ENCODE data around the gene FPR2.
"Not testable (repeated sequence)": the region's sequence is repeated elsewhere in the genome, so short reads cannot be mapped to it uniquely, and the experiment has no call there.

FPR2 gene

DNA sequence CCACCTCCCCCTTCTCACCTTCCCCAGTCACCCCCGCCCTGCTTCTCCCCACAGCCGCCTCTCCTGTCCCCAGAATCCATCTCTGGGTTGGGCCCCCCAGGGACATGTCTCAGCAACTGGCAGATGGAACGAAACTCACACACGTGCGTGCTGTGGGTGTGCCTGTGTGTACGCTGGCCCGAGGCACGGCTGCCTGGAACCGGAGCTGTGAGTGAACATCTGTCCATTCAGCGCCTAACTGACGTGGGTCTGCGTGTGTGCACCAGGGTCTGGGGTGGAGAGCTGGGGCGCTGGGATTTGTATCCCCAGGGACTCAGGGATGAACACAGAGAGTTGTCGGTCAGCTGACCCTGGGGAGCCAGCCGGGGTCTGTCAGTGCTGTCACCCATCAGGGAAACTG is 36.4 kb upstream of the FPR2 start:
- H3K4me3 ChIP-seq (ENCODE audit: low read depth, low read length) = no peak overlapping the region
- no peak overlapping the region for H3K9ac ChIP-seq (ENCODE audit: low read length)
- no peak overlapping the region for H3K27ac ChIP-seq (ENCODE audit: low read depth, low read length)
- H3K4me1 ChIP-seq (ENCODE audit: control insufficient read depth, insufficient read depth, low read length) = peaks cover 26% of the 10 kb centered on the region
- no peaks in the 10 kb centered on the region for H3K9me3 ChIP-seq (ENCODE audit: control insufficient read depth, insufficient read depth, low read depth, low read length)
- peaks cover 20% of the 10 kb centered on the region for H3K27me3 ChIP-seq (ENCODE audit: control insufficient read depth, insufficient read depth, low read length)
- H3K36me3 ChIP-seq (ENCODE audit: control insufficient read depth, insufficient read depth, low read length) = no peaks in the 10 kb centered on the region

DNA sequence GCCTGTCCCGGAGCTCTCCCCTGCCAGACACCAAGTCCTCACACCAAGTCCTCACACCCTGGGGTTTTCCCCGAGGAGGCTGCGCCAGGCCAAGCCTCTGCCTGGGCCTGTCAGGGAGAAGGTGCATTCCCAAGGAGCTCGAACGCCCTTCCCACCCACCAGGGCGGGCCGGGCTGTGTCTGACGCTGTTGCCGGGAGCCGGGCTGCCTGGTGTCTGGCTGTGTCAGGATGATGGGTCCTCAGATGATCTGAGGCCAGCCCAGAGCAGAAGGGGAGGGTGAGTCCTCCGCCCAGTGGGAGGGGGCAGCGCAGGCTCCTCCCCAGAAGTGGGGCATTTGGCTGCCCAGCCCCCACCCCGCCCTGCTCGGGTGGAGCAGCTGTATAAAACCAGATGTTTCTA is 34.9 kb upstream of the FPR2 start:
- Histone ChIP-seq H3K4me1 (ENCODE audit: control insufficient read depth, insufficient read depth, low read length) (peaks cover 26% of the 10 kb centered on the region), H3K9ac (ENCODE audit: low read length) (no peak overlapping the region), H3K27me3 (ENCODE audit: control insufficient read depth, insufficient read depth, low read length) (peaks cover 6% of the 10 kb centered on the region; the same call in 1 of the 2 replicates), H3K4me3 (ENCODE audit: low read depth, low read length) (no peak overlapping the region), H3K27ac (ENCODE audit: low read depth, low read length) (no peak overlapping the region), H3K36me3 (ENCODE audit: control insufficient read depth, insufficient read depth, low read length) (no peaks in the 10 kb centered on the region), H3K9me3 (ENCODE audit: control insufficient read depth, insufficient read depth, low read depth, low read length) (peaks cover 6% of the 10 kb centered on the region)

DNA sequence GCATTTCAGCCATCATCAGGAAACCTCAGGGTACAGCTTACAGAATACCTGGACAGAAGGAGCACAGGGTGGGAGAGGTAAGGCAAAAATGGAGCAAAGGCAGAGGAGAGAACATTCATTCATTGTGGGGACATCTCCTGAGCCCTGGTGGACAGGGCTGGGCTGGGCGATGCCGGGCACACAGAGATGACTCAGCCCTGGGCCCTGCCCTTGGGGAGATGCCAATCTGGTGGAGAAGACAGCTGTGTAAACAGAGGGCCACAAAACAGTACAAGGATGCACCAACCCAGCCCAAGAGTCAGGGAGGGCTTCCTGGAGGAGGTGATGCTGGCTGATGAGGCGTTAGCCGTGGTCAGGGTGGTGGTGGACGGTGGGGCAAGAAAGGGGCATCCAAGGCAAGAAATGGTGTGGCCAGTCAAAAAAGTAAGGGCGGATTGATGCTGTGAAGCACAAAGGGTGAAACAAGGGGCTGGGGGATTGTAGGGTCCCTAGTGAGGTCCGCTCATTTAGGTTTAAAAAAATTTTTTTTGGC is 33.6 kb upstream of the FPR2 start:
- Histone ChIP-seq H3K9me3 (ENCODE audit: control insufficient read depth, insufficient read depth, low read depth, low read length) (peaks cover 10% of the 10 kb centered on the region), H3K27ac (ENCODE audit: low read depth, low read length) (no peak overlapping the region), H3K27me3 (ENCODE audit: control insufficient read depth, insufficient read depth, low read length) (no peaks in the 10 kb centered on the region; the same call in 1 of the 2 replicates), H3K4me3 (ENCODE audit: low read depth, low read length) (no peak overlapping the region), H3K9ac (ENCODE audit: low read length) (no peak overlapping the region), H3K4me1 (ENCODE audit: control insufficient read depth, insufficient read depth, low read length) (peaks cover 26% of the 10 kb centered on the region), H3K36me3 (ENCODE audit: control insufficient read depth, insufficient read depth, low read length) (no peaks in the 10 kb centered on the region)

DNA sequence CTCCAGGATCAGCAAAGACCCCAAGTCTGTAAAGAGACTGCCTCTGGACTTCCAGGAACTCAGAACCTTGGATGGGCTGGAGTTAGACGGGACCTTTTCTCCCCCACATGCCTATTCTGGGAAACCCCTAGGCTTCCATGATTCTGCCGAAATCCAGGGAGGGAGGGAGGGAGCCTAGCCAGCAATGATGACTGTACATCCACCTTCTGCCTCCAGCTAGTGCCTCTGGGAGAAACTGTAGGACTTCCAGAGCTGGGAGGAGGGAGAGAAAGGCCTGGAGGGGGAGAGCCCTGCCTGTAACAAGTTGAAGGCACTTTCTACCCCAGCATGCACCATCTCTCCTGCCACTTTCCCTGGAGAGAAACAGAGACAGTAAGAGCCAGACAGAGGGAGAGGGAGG is 31.2 kb upstream of the FPR2 start:
- H3K27ac ChIP-seq (ENCODE audit: low read depth, low read length) = no peak overlapping the region
- peaks cover 27% of the 10 kb centered on the region for H3K4me1 ChIP-seq (ENCODE audit: control insufficient read depth, insufficient read depth, low read length)
- H3K9ac ChIP-seq (ENCODE audit: low read length) = no peak overlapping the region
- H3K9me3 ChIP-seq (ENCODE audit: control insufficient read depth, insufficient read depth, low read depth, low read length) = peaks cover 10% of the 10 kb centered on the region
- H3K36me3 ChIP-seq (ENCODE audit: control insufficient read depth, insufficient read depth, low read length) = no peaks in the 10 kb centered on the region
- no peaks in the 10 kb centered on the region; the same call in 1 of the 2 replicates for H3K27me3 ChIP-seq (ENCODE audit: control insufficient read depth, insufficient read depth, low read length)
- H3K4me3 ChIP-seq (ENCODE audit: low read depth, low read length) = no peak overlapping the region

DNA sequence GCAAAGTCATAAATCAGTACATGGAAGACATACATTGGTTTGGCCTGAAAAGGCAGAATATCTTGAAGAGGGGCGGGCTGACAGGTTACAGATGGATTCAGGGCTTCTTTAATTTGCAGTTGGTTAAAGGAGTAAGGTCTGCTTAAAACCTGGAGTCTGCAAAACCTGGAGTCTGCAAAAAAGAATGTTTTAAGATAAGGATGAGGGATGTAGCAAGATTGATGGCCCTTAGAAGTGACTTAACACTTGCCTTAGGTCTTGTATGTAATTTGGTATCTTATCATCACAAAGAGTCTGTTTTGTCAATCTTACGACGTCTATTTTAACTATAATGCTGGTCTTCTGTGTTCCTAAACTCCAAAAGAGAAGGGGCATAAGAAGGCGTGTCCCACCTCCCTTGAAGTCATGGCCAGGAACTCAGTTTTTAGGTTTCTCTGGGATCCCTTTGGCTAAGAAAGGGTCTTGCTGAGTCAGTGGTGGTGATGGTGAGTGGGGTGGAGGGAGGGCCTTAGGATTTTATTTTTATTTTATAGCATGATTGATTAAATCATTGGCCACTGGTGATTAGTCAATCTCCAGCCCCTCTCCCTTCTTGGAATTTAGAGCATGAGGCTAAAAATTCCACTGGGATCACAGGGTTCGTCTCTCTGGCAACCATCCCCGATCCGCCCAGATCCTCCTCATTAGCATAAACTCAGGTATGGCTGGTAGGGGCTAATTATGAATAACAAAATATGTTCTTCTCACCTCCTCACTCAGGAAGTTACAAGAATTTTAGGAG is 27.0 kb upstream of the FPR2 start:
- Histone ChIP-seq H3K4me3 (ENCODE audit: low read depth, low read length) (no peak overlapping the region), H3K27ac (ENCODE audit: low read depth, low read length) (no peak overlapping the region), H3K9ac (ENCODE audit: low read length) (no peak overlapping the region), H3K36me3 (ENCODE audit: control insufficient read depth, insufficient read depth, low read length) (no peaks in the 10 kb centered on the region), H3K27me3 (ENCODE audit: control insufficient read depth, insufficient read depth, low read length) (peaks cover 3% of the 10 kb centered on the region; the same call in 1 of the 2 replicates), H3K4me1 (ENCODE audit: control insufficient read depth, insufficient read depth, low read length) (peaks cover 9% of the 10 kb centered on the region), H3K9me3 (ENCODE audit: control insufficient read depth, insufficient read depth, low read depth, low read length) (peaks cover 10% of the 10 kb centered on the region)

DNA sequence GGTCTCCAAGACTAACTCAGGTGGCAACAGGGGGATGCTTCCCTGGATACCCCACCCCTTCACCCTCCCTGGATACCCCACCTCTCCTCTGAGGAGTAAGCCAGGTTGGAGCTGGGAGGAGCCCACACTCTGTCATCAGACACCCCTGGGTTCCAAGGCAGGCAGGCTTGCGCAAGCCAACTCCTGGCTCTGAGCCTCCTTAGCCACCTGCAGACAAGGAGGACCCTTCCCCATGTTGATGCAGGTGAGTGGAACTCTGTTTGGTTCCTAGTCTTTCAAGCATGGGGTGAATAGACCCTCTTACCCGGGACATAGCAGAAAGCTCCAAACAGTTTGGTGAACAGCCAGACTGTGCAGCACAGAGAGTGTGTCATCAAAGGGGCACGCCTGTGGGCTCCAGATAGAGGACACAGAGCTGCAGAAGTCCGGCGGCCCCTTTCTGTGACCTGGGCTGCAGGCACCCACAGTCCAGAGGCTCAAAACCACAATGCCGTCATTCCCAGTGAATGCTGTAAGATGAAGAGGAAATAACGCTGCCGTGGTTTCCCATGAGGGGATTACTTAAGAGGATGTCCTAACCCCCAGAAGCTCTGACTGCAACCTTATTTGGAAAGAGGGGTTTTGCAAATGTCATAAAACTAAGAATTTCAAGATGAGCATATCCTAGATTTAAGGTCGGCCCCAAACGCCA is 25.1 kb upstream of the FPR2 start:
- peaks cover 9% of the 10 kb centered on the region for H3K4me1 ChIP-seq (ENCODE audit: control insufficient read depth, insufficient read depth, low read length)
- peaks cover 3% of the 10 kb centered on the region; the same call in 1 of the 2 replicates for H3K27me3 ChIP-seq (ENCODE audit: control insufficient read depth, insufficient read depth, low read length)
- H3K36me3 ChIP-seq (ENCODE audit: control insufficient read depth, insufficient read depth, low read length) = no peaks in the 10 kb centered on the region
- H3K9me3 ChIP-seq (ENCODE audit: control insufficient read depth, insufficient read depth, low read depth, low read length) = peaks cover 4% of the 10 kb centered on the region; the same call in 1 of the 2 replicates
- no peak overlapping the region for H3K4me3 ChIP-seq (ENCODE audit: low read depth, low read length)
- no peak overlapping the region for H3K27ac ChIP-seq (ENCODE audit: low read depth, low read length)
- H3K9ac ChIP-seq (ENCODE audit: low read length) = no peak overlapping the region

DNA sequence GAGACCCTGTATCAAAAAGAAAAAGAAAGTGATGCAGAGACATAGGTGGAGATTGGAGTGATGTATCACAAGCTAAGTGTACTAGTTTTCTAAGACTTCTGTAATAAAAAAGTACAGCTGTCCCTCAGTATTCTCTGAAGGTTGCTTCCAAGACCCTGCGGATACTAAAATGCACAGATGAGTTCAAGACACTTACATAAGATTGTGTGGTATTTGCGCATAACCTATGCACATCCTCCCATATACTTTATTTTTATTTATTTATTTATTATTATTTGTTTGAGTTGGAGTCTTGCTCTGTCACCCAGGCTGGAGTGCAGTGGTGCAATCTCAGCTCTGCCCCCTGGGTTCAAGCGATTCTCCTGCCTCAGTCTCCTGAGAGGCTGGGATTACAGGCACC is 23.6 kb upstream of the FPR2 start:
- peaks cover 3% of the 10 kb centered on the region; the same call in 1 of the 2 replicates for H3K27me3 ChIP-seq (ENCODE audit: control insufficient read depth, insufficient read depth, low read length)
- no peak overlapping the region for H3K9ac ChIP-seq (ENCODE audit: low read length)
- no peaks in the 10 kb centered on the region for H3K36me3 ChIP-seq (ENCODE audit: control insufficient read depth, insufficient read depth, low read length)
- peaks cover 9% of the 10 kb centered on the region for H3K4me1 ChIP-seq (ENCODE audit: control insufficient read depth, insufficient read depth, low read length)
- H3K27ac ChIP-seq (ENCODE audit: low read depth, low read length) = no peak overlapping the region
- no peak overlapping the region for H3K4me3 ChIP-seq (ENCODE audit: low read depth, low read length)
- H3K9me3 ChIP-seq (ENCODE audit: control insufficient read depth, insufficient read depth, low read depth, low read length) = no peaks in the 10 kb centered on the region

DNA sequence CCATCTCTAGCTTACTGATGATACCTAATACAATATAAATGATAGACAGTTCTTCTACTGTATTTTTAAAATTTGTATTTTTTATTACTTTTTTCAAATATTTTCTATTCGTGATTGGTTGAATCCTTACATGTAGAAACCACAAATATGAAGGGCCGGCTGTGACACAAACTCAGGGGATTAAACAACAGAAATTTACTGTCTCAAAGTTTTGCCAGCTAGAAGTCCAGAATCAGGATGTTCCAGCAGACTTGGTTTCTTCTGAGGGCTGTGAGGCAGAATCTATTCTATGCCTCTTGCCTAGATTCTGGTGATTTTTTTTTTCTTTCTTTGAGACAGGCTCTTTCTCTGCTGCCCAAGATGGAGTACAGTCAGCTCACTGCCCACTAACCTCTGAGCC is 23.1 kb upstream of the FPR2 start:
- H3K27me3 ChIP-seq (ENCODE audit: control insufficient read depth, insufficient read depth, low read length) = peaks cover 3% of the 10 kb centered on the region; the same call in 1 of the 2 replicates
- no peak overlapping the region for H3K27ac ChIP-seq (ENCODE audit: low read depth, low read length)
- no peaks in the 10 kb centered on the region for H3K36me3 ChIP-seq (ENCODE audit: control insufficient read depth, insufficient read depth, low read length)
- no peak overlapping the region for H3K4me3 ChIP-seq (ENCODE audit: low read depth, low read length)
- peaks cover 9% of the 10 kb centered on the region for H3K4me1 ChIP-seq (ENCODE audit: control insufficient read depth, insufficient read depth, low read length)
- no peaks in the 10 kb centered on the region for H3K9me3 ChIP-seq (ENCODE audit: control insufficient read depth, insufficient read depth, low read depth, low read length)
- no peak overlapping the region for H3K9ac ChIP-seq (ENCODE audit: low read length)

DNA sequence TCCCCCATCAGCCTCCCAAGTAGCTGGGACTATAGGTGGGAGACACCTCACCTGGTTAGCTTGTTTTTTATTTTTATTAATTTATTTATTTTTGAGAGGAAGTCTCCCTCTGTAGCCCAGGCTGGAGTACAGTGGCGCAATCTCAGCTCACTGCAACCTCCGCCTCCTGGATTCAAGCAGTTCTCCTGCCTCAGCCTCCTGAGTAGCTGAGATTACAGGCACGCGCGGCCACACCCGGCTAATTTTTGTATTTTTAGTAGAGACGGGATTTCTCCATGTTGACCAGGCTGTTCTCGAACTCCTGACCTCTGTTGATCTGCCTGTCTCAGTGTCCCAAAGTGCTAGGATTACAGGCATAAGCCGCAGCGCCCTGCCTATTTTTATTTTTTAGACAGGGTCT is 22.5 kb upstream of the FPR2 start:
- not testable (repeated sequence) for H3K4me1 ChIP-seq (ENCODE audit: control insufficient read depth, insufficient read depth, low read length); H3K4me3 ChIP-seq (ENCODE audit: low read depth, low read length); H3K36me3 ChIP-seq (ENCODE audit: control insufficient read depth, insufficient read depth, low read length); H3K9me3 ChIP-seq (ENCODE audit: control insufficient read depth, insufficient read depth, low read depth, low read length); H3K9ac ChIP-seq (ENCODE audit: low read length); H3K27me3 ChIP-seq (ENCODE audit: control insufficient read depth, insufficient read depth, low read length); H3K27ac ChIP-seq (ENCODE audit: low read depth, low read length)

DNA sequence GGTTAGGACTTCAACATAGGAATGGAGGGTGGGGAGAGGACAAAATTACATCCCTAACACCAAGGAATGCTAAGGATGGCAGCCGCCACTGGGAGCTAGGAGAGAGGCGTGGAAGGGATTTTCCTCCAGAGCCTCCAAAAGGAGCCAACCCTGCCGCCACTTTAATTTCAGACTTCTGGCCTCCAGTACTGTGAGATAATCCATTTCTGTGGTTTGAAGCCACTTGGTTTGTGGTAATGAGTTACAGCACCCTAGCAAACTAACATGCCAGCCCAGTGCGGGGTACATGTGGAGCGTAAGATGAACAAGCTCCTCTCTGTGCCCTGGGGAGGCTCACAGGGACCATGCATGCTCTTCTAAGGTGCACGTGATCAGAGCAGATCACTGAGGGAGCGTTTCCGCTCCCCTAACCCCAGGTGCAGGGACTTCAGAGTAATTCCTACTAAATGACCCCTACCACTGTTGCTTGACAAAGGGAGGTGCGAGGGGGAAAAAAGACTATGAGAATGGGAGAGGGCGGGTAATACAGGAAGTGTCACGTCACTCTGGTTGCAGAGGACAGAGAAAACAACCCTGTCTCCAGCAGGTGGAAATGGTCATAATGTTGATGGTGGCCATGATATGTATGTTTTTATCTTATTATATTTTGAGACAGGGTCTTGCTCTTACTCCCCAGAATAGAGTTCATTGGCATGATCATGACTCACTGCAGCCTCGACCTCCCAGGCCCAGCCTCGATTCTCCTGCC is 21.3 kb upstream of the FPR2 start:
- peaks cover 3% of the 10 kb centered on the region; the same call in 1 of the 2 replicates for H3K27me3 ChIP-seq (ENCODE audit: control insufficient read depth, insufficient read depth, low read length)

More for the DNA sequence above, 21.3 kb upstream of the FPR2 start:
- Histone ChIP-seq H3K36me3 (ENCODE audit: control insufficient read depth, insufficient read depth, low read length) (no peaks in the 10 kb centered on the region), H3K9me3 (ENCODE audit: control insufficient read depth, insufficient read depth, low read depth, low read length) (no peaks in the 10 kb centered on the region), H3K27ac (ENCODE audit: low read depth, low read length) (no peak overlapping the region), H3K4me3 (ENCODE audit: low read depth, low read length) (no peak overlapping the region), H3K9ac (ENCODE audit: low read length) (no peak overlapping the region), H3K4me1 (ENCODE audit: control insufficient read depth, insufficient read depth, low read length) (no peaks in the 10 kb centered on the region)

All from HUES6 (cell line).